ENCODE measurements around the gene GHRHR. TPM values are rescaled to one million over a fixed set of nuclear protein-coding genes. Genes with fewer than 3 reads are reported as not detected.

GHRHR gene
- polyA plus RNA-seq, 1 donor from 2014 or later: not detected

GRCh38 chr7:30915005-30915601 is 48.6 kb upstream of the GHRHR start:
- Histone ChIP-seq H3K9me3 (ENCODE audit: low read length) (no peaks in the 10 kb centered on the region), H3K27ac (ENCODE audit: low read length) (no peak overlapping the region), H3F3A (ENCODE audit: insufficient read depth, low read length, poor library complexity, severe bottlenecking) (no peaks in the 10 kb centered on the region), H4K20me1 (ENCODE audit: insufficient read depth) (no peaks in the 10 kb centered on the region), H3K27me3 (ENCODE audit: insufficient read depth, low read depth, low read length) (no peaks in the 10 kb centered on the region), H3K36me3 (ENCODE audit: insufficient read depth, low read length) (no peaks in the 10 kb centered on the region), H3K4me2 (ENCODE audit: low read length) (no peak overlapping the region), H3K9me2 (ENCODE audit: insufficient read depth, low read length) (no peaks in the 10 kb centered on the region), H3K9ac (ENCODE audit: low read length) (no peak overlapping the region), H2AFZ (ENCODE audit: low read depth, low read length) (no peak overlapping the region), H3K79me2 (replicated peaks; ENCODE audit: insufficient read depth, low read length) (no peaks in the 10 kb centered on the region), H3K4me3 (ENCODE audit: low read length) (no peak overlapping the region)
- TF ChIP-seq REST (IDR thresholded peaks at IDR 0.05; ENCODE audit: borderline replicate concordance) (no peak), MXI1 (conservative IDR thresholded peaks at IDR 0.05; ENCODE audit: poor library complexity, severe bottlenecking) (no peak), TAF1 (IDR thresholded peaks at IDR 0.05; ENCODE audit: low read depth) (no peak), EZH2 (IDR thresholded peaks at IDR 0.05; ENCODE audit: borderline replicate concordance, insufficient read depth, low read length, poor library complexity, severe bottlenecking) (no peak), POLR2AphosphoS5 (IDR thresholded peaks at IDR 0.05) (no peak), CTCF (IDR thresholded peaks at IDR 0.05; ENCODE audit: poor library complexity, severe bottlenecking) (no peak), SMC3 (conservative IDR thresholded peaks at IDR 0.05; ENCODE audit: poor library complexity) (no peak), RAD21 (conservative IDR thresholded peaks at IDR 0.05) (no peak), EP300 (conservative IDR thresholded peaks at IDR 0.05; ENCODE audit: poor library complexity, severe bottlenecking) (no peak)

GRCh38 chr7:30915751-30916150 is 48.0 kb upstream of the GHRHR start:
- no peaks in the 10 kb centered on the region for H4K20me1 ChIP-seq (ENCODE audit: insufficient read depth)
- no peaks in the 10 kb centered on the region for H3F3A ChIP-seq (ENCODE audit: insufficient read depth, low read length, poor library complexity, severe bottlenecking)
- H3K4me2 ChIP-seq (ENCODE audit: low read length): no peak overlapping the region
- H3K27ac ChIP-seq (ENCODE audit: low read length): no peak overlapping the region
- no peaks in the 10 kb centered on the region for H3K36me3 ChIP-seq (ENCODE audit: insufficient read depth, low read length)
- H3K9me2 ChIP-seq (ENCODE audit: insufficient read depth, low read length): no peaks in the 10 kb centered on the region
- no peak overlapping the region for H3K4me3 ChIP-seq (ENCODE audit: low read length)
- H3K9ac ChIP-seq (ENCODE audit: low read length): no peak overlapping the region
- no peaks in the 10 kb centered on the region for H3K27me3 ChIP-seq (ENCODE audit: insufficient read depth, low read depth, low read length)
- TF ChIP-seq CTCF (IDR thresholded peaks at IDR 0.05; ENCODE audit: poor library complexity, severe bottlenecking) (no peak), RAD21 (conservative IDR thresholded peaks at IDR 0.05) (no peak), TAF1 (IDR thresholded peaks at IDR 0.05; ENCODE audit: low read depth) (no peak), EZH2 (IDR thresholded peaks at IDR 0.05; ENCODE audit: borderline replicate concordance, insufficient read depth, low read length, poor library complexity, severe bottlenecking) (no peak), POLR2AphosphoS5 (IDR thresholded peaks at IDR 0.05) (no peak), SMC3 (conservative IDR thresholded peaks at IDR 0.05; ENCODE audit: poor library complexity) (no peak), MXI1 (conservative IDR thresholded peaks at IDR 0.05; ENCODE audit: poor library complexity, severe bottlenecking) (no peak), REST (IDR thresholded peaks at IDR 0.05; ENCODE audit: borderline replicate concordance) (no peak), EP300 (conservative IDR thresholded peaks at IDR 0.05; ENCODE audit: poor library complexity, severe bottlenecking) (no peak)
- H2AFZ ChIP-seq (ENCODE audit: low read depth, low read length): no peak overlapping the region
- no peaks in the 10 kb centered on the region for H3K9me3 ChIP-seq (ENCODE audit: low read length)
- H3K79me2 ChIP-seq (replicated peaks; ENCODE audit: insufficient read depth, low read length): no peaks in the 10 kb centered on the region

Data from neural cell (in vitro differentiated cells).